GM21786 (cell line): ENCODE measurements around the gene TMEM94.

Source experiments
- ATAC-seq: cut with Tn5 transposase; IDR thresholded peaks from one replicate; pipeline ENCODE4 v1.9.1; 2021; ENCODE audit not compliant: unreplicated experiment

The TMEM94 gene

GRCh38 chr17:75494326-75494877, 38.0 kb downstream of the TMEM94 start:
- no peak for ATAC-seq

- no peak for ATAC-seq
Measured at GRCh38 chr17:75496005-75496404, 39.6 kb downstream of the TMEM94 start.

- no peak for ATAC-seq
Measured at GRCh38 chr17:75498039-75498725, 41.7 kb downstream of the TMEM94 start.

- no peak for ATAC-seq
Measured at GRCh38 chr17:75498726-75499213, 42.3 kb downstream of the TMEM94 start.

DNA sequence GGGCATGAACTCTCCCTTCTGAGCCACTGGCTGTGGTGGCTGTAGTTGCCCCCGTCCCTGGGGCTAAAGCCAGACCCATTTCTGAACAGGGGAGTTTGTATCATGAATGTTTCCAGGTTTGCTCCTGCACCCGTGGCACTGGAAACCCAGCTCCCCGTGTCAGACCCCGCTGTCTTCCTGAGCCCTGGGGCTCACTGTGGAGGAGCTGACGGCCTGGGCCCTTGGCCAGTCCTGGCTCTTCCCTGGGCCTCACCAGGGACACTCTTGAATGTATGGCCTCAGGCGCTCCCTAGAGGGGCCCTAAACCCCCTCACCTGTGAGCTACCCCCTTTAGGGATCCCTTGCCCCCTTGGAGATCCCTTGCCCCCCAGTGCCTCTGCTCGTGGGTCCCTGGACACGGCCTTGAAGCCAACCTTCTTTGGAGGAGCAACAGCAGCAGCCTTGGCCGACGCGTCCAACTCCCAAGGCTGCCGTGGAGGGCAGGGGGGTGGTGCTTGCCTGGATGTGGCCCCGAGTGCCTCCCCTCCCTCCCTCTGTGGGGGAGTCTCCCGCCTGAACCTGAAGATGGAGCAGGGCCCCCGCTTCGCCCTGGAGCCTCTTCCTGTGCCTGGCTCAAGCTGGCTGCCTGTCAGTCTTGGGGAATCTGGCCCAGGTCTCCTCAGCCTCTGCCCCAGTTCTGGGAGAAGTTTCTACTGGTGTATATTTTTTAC, 43.0 kb downstream of the TMEM94 start:
- no peak for ATAC-seq

GRCh38 chr17:75500419-75501216, 44.2 kb downstream of the TMEM94 start:
- ATAC-seq, result no peak

GRCh38 chr17:75501378-75502071, 45.1 kb downstream of the TMEM94 start:
- no peak for ATAC-seq

DNA sequence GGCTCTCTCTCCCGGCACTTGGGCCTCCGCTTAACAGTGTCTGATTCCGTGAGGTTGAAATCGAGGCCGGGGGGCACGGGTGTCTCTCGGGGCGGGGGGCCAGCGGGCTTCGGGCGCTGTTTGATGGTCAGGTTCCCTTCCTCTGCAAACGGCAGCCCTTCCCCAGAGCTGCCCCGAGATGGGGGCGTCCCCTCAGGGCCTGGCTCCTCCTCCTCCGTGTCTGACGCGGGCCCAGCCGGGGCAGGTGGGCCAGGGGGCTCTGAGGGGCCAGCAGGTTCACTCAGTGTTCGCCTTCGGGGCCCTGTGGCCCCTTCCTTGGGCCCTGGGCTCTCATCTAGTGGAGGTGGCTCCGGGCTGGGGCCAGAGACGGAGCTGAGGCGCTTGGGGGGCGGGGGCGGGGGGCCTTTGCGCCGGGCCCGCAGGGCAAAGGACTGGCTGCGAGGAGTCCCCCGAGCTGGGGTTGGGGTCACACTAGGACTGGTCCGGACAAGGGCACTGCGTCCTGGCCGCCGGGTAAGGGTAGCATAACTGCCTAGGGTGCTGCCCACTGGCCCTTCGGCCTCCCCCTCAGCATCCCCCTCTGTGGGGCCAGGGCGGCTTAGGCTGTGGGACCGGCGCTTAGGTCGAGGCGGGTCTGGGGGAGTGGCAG, 45.8 kb downstream of the TMEM94 start:
- ATAC-seq, result no peak

DNA sequence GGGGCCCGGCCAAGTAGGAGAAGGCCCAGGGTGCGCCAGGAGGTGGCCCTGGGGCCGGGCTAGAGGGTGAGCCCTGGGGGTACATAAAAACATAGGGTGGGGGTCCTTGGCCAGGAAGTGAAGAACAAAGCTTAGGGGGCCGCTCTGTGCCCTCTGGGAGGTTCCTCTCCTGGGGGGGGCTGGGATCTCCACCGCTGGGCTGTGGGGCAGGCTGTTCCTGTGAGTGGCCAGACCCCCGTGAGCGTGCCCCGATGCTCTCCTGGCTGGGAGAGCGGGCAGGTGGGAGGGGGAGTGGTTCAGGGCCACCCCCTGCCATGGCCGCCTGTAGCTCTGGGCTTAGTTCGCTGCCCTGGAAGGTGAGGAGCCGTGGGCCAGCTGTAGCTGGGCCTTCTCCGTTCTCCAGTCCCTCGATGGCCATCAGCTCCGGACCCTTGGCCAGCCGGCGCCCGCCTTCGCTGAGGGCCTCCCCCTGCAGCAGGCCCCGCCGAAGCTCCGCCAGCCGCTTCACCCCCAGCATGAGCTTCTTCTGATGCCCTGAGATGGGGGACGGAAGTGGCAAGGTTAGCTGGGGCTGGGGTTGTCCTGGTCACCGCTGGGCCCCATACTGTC, 46.4 kb downstream of the TMEM94 start:
- ATAC-seq, result no peak

GRCh38 chr17:75503337-75503950, 47.0 kb downstream of the TMEM94 start:
- ATAC-seq, result no peak

DNA sequence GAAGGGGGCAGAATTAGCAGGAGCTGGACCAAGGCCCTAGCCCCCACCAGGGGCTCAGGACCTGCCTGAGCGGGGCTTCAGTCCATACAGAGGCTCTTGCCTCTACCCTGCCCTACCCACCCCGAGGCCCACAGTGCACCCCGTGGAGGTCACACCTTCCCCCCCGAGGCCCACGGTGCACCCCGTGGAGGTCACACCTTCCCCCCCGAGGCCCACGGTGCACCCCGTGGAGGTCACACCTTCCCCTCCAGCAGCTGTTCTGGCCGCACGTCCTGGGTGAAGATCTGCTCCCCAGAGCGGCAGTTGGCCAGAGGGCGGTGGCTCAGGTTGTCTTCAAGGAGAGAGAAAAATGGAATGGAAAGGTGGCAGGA, 47.5 kb downstream of the TMEM94 start:
- no peak for ATAC-seq

DNA sequence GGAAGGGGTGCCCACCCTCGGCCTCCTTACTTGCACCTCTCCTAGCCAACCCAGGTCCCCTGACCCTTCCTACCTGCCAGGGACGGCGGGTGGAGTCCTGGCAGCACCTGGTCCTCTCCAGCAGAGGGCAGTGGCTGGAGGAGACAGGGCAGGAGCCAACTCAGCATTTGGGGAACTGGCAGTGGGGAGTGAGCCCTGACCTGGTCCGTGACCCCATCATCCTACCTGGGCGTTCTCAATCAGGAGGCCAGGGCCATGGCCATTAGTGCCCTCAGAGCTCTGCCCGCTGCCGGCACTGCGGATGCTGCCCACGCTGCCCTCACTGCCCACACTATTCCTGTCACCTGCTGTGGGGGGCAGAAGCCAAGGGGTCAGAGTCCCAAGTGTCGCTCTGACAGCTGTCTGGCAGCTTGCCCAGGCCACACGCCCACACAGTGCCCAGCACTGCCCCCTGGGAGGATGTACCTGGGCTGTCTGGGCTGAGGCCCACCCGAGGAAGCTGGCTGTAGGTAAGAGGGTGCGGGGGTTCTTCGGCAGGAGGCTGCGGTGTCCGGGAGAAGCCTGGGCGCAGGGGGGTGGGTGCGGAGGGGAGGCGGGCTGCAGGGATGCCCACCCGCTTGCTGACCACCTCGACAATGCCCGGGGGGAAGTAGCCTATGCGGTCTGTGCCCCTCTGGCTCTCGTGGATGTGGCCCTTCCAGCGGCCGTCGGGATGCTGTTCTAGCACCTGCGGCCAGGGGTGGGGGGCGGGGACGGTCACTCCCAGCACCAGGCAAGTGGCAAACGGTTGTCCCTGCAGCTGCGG, 48.1 kb downstream of the TMEM94 start:
- ATAC-seq, result no peak

DNA sequence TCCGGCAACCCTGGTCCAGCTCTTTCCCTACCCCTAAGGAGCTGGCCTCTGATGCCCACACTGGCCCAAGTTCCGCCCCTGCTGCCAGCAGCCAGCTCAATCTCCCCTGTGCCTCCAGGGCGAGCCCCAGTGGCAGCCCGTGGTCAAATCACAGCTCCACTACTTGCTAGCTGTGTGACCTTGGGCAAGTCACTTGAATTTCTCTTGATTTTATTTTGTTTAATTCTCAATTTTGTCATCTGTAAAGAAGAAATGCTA, 48.6 kb downstream of the TMEM94 start:
- no peak for ATAC-seq

DNA sequence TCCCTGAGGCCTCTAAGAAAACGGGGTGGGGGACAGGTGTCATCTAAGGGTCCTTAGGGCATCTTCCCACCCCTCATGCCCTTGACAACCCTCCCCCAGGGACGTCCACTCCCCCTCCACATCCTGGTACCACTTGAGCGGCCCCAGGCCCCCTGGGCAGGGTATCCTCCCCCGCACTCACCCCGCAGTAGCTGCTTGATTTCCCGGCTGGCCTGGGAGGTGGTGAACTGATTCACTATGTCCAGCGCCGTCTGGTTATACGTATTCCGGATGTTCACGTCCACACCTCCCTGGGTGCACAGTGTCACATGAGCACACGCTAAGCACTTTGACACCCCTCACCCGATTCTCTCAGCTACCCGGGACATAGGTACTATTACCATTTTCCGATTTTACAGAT, 49.2 kb downstream of the TMEM94 start:
- ATAC-seq, result no peak

DNA sequence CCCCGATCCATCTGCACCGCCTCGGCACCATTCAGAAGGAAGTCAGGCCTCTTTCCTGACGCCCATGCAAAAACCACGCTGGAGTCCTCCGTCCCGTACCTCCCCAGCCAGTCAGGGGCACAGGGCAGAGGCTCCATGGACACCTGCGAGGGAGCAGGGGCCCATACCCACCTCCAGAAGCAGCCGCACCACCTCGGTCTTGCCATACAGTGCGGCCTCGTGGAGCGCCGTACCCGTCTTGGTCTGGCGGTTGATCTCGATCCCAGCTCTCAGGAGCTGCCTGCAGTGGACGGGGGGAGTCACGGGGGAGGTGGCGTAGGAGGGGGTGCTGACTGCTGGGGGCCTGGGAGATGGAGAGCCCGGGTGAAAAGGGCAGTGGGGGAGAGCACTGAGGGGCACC, 49.7 kb downstream of the TMEM94 start:
- no peak for ATAC-seq

DNA sequence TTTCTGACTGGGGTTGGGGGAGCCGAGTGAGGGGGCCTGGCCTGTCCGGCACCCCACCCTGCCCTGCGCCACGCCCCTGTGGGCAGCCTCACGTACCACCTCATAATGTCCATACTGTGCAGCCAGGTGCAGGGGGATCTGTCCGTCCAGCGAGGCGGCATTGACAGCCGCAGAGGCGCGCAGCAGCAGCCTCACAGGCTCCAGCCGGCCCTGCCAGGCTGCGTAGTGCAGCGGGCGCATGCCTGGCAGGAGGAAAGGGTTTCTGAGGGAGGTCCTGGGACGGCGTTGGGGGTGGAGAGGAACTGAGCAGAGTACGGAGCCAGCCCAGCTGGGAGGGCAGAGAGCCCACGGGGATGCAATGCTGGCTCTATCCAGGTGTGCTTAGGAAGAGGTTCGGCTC, 50.5 kb downstream of the TMEM94 start:
- ATAC-seq, result no peak

- no peak for ATAC-seq
Measured at GRCh38 chr17:75507733-75508719, 51.6 kb downstream of the TMEM94 start.

DNA sequence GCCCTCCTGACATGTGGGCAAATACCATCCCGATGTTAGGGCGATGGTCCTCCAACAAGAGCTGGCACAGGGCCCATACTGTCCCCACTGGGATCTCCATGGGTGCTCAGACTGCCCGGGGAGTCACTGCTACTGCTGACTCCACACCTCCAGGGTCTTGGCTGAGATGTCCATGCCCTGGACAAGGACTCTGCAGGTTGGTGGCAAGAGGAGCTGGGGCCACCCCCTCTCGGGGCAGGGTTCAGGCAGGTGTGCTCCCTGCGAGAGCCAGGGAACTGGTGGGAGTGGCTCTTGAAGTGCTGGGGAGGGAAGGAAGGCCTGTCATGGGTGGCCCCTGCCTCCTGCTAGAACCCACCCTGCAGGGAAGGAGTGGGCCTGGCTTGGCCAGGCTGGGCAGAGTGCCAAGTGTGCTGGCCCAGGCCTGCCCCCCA, 52.5 kb downstream of the TMEM94 start:
- ATAC-seq, result no peak
